AG09319 (cell line): ENCODE data around the gene TECPR1.
A peak's percentile ranks its signal among the peaks of the same experiment; 100 is the strongest.

Source experiments
- DNase-seq: peaks from one replicate; pipeline ENCODE4 v3.0.0-alpha.2; 2010; ENCODE audit warnings: low read depth; ENCODE audit errors: extremely low read depth
- CTCF ChIP-seq: IDR thresholded peaks from 2 replicates; pipeline ENCODE4 v1.5.1; 2011; ENCODE audit warnings: low read depth, mild to moderate bottlenecking, inconsistent platforms, low read length, moderate library complexity

Gene TECPR1

GRCh38 chr7:98251601-98252424, at the start of gene TECPR1:
TECPR1 (minus strand) TSS chr7:98252232; CDS start chr7:98246146, 6,086 bp downstream.
- no peak for TF ChIP-seq CTCF
- DNase-seq, result peak; percentile 65

- no peak for DNase-seq
- no peak for TF ChIP-seq CTCF
Observed at GRCh38 chr7:98300595-98301372, 48.8 kb upstream of the TECPR1 start.

GRCh38 chr7:98297626-98298286, 45.7 kb upstream of the TECPR1 start:
- no peak for TF ChIP-seq CTCF
- DNase-seq, result no peak

- DNase-seq, result no peak
- TF ChIP-seq CTCF, result no peak
Observed at GRCh38 chr7:98296833-98297232, 44.8 kb upstream of the TECPR1 start.

GRCh38 chr7:98295467-98296192, 43.6 kb upstream of the TECPR1 start:
- TF ChIP-seq CTCF, result no peak
- DNase-seq, result no peak

GRCh38 chr7:98294798-98295382, 42.9 kb upstream of the TECPR1 start:
- DNase-seq, result no peak
- peak; percentile 66 for TF ChIP-seq CTCF
